Coronary artery (tissue), 2 donors: ENCODE measurements around the gene CEP83.

ENCODE experiments used
- DNase-seq: peaks from one replicate; pipeline ENCODE4 v3.0.0-alpha.2; 2017; ENCODE audit warnings: low spot score
- H3K27ac ChIP-seq, 2 donors: fragments of 200-600 bp; sonication (generic); one replicate each; pipeline ENCODE4 v1.5.1; 2016 to 2019
- H3K4me3 ChIP-seq: fragments of 200-600 bp; sonication (generic); 2 replicates; pipeline ENCODE4 v1.5.1; 2016; ENCODE audit warnings: mild to moderate bottlenecking, moderate library complexity
- CTCF ChIP-seq: fragments of 200-600 bp; sonication (generic); IDR thresholded peaks from one replicate; pipeline ENCODE4 v1.5.1; 2019; ENCODE audit warnings: antibody characterized with exemption

The CEP83 gene

DNA sequence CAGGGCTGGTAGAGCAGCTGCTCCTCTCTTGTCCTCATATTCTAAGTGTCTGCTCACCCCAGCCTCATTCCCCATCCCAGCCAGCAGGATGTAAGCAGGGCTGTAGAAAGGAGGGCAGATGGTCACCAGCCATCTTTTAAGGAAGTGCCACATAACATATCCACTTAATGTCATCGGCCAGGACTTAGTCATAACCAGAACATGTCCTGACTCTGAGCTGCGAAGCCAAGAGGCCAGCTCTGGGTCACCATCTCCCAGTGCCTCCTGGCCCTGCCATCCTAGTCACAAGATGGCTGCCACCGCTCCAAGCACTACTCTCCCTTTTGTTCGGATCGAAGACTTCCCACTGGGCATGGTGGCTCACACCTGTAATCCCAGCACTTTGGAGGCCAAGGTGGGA, 187.4 kb downstream of the CEP83 start:
- Histone ChIP-seq H3K27ac (no peak overlapping the region), H3K4me3 (no peak overlapping the region)
- TF ChIP-seq CTCF, result no peak
- no peak for DNase-seq

GRCh38 chr12:94271351-94271750, 188.3 kb downstream of the CEP83 start:
- DNase-seq, result no peak
- H3K27ac ChIP-seq, result no peak overlapping the region
- no peak for TF ChIP-seq CTCF

DNA sequence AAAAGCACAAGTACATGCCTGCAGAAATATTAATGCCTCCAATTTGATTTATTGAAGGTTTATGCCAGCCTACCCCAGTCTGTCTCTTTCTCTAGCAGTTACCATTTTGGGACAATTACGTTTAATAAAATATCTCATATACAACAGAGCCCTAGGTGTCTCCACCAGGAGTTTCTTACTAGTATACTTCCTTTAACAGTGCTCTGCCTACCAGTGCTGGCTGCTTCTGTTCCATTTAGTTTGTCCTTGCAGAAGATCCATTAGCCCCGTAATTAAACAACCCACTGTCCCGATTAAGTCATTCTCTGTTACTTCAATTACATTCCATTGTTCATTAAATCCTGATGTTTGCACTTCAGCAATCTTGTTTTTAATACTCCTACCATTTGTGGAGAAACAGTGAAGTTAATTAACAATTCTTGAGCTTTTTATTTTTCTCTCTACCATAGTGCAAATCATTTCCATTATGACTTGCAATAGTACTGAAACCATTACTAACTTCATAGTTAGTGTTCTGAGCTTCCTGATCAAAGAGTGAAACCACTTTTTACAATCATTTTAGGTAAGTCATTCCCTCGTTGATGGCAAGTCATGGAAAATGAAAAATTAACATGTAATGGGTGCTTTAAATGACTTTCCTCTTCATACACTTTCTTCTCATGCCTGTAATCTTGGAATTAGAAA, 190.2 kb downstream of the CEP83 start:
- TF ChIP-seq CTCF, result no peak
- no peak overlapping the region for H3K4me3 ChIP-seq
- no peak for DNase-seq
- no peak overlapping the region for H3K27ac ChIP-seq

More at GRCh38 chr12:94271351-94271750, 188.3 kb downstream of the CEP83 start:
- H3K4me3 ChIP-seq, result no peak overlapping the region

DNA sequence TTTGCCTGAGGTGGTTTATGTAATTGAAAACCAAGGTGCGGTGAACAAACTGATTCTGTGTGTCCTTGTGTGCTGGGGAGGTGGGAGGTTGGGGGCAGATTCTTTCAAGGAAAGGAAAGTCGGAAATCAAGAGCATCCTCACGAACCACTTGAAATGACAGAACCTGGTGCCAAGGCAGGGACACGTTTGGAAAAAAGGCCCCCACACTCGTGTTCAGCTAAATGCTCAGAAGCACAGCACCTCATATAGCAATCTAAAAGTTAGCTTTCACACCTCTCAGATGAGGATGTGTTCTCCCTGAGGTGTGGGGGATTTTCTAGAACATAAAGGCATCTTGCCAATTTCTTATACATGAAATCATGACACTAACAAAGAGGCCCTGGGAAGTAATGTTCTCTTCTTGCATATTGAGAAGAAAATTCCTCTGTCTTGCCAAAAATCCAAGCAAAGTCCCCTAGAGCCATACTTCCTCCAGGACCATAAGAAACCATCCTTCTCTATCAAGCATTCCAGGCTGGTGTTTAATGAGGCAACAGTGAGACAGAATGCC, 191.7 kb downstream of the CEP83 start:
- H3K27ac ChIP-seq, result no peak overlapping the region
- DNase-seq, result no peak
- H3K4me3 ChIP-seq, result no peak overlapping the region
- no peak for TF ChIP-seq CTCF

DNA sequence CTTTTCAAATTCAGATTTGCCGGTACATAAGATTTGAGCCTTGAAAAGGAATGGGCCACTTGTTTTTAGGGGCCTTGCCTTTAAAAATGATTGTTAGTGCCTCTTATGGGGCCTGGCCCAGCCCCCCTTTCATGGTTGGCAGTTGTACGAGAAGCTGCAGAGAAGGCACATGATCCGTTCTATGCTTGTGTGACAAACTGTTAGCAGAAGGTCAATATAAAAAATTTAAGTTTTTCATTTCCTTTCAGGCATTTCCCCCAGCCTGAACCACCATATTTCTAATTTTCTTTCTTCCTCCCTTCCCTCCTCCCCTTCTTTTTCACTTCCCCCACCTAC, 192.2 kb downstream of the CEP83 start:
- Histone ChIP-seq H3K27ac (peak overlapping the region in 1 of 2 donors; percentile 52), H3K4me3 (no peak overlapping the region)
- no peak for TF ChIP-seq CTCF
- no peak for DNase-seq

- no peak for TF ChIP-seq CTCF
These were observed 192.7 kb downstream of the CEP83 start for GRCh38 chr12:94266796-94267536.

More at GRCh38 chr12:94266796-94267536, 192.7 kb downstream of the CEP83 start:
- DNase-seq, result no peak
- Histone ChIP-seq H3K4me3 (no peak overlapping the region), H3K27ac (peak overlapping the region; percentile 21 to 52)
